Stimulated activated CD8-positive, alpha-beta memory T cell treated with anti-CD3 and anti-CD28 coated beads, Interleukin-2, amount 100 ng/mL, for 1 hour (primary cell): ENCODE measurements around the gene SMPD2.

ENCODE experiments used
- DNase-seq, 2 donors: peaks; one replicate each; pipeline ENCODE4 v3.0.0-alpha.2; 2020; ENCODE audit warnings: low read depth in 2 of 2

Gene SMPD2

GRCh38 chr6:109483735-109484057 lies 43.2 kb downstream of the SMPD2 start:
- DNase-seq = no peak

- no peak for DNase-seq
These were observed 43.6 kb downstream of the SMPD2 start for GRCh38 chr6:109484122-109484521.

DNA sequence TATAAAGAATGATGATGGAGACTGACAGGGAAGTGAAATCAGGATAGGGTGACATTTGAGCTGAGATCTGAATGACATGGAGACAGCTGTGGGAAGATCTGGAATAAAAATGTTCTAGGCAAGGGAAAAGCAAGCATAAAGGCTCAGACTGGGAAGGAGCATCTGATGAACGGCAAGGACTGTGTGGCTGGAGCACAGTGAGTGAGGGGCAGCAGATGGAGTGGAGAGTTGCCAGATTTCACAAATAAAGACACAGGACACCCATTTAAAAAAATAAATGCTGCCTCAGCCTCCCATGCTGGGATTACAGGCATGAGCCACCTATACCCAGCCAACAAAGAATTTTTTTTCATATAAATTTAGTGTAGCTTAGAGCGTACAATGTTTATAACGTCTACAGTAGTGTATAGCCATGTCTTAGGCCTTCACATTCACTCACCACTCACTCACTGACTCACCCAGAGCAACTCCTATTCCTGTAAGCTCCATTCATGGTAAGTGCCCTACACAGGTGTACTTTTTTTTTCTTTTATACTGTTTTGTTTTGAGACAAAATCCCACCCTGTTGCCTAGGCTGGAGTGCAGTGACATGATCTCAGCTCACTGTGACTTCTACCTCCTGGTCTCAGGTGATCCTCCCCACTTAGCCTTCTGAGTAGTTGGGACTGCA lies 44.9 kb downstream of the SMPD2 start:
- no peak for DNase-seq

GRCh38 chr6:109486068-109486467 lies 45.5 kb downstream of the SMPD2 start:
- DNase-seq = no peak

DNA sequence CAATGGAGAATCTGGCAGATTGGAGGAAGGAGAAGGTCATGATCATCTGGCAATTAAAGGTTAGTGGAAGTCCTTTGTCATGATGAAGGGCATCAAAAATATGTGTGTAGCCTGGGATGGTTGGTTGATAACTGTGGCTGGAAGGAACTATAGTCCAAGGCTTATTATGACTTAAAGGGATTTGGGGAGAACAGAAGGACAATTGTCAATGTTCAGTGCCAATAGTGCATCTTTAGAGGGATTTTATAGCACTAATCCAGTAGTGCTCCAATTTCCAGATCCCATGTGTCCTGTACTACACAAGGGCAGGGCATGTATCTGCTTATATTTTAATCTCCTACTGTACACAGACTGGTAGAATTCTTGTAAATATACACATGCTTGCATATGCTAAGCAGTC lies 47.5 kb downstream of the SMPD2 start:
- DNase-seq = no peak

DNA sequence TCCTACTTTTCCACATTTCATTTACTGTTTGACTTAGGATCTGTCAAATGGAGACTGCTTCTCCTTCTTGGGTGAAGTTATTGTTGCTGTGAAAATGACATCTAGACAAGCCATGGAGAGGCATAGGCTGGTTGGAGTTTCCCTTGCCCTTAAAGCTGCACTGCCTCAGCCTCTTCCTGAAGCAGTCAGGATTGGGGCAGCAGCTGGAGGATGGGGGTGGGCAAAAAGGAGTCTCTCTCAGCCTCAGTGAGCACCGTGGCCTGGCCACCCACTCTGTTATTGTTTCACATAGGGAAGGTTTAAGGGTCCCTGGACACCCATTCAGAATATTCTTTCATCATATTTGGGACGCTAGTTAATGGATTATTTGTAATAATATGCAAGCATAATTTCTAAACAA lies 50.2 kb downstream of the SMPD2 start:
- DNase-seq = no peak

DNA sequence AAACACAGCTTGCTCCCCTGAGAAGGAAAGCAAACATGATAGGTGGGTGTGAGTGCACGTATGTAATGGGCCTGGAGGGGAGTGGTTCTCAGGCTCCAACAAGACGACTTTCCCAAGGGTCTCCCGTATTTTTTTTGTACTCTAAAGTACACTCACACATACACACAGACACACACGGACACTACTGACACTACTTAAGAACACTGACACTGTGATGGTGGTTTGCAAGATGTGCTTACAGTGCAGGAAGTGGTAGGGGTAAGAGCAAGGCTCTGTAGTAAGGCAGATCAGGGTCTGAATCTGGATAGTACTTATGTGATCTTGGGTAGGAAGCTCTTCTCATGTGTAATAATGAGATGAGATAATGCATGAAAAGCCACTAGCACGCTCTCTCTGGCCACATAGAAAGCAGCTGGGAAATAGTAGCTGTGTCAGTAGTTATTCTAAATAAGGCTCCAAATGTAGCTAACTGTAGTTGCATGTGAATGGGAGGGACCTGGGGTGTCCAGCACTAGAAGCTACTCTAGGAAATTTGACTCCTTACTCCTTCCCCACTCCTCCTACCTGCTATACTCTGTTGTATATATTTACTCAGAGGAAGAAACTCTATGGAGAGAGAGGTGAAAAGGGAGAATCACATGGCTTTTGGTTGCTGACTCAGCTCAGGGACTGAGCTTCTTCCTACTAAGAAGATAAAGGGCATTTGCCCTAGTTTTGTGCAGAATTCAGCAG lies 50.8 kb downstream of the SMPD2 start:
- DNase-seq = no peak
